Mononuclear cell (primary cell): ENCODE results near the gene CTNNBL1. TPM values are rescaled to one million over a fixed set of nuclear protein-coding genes. Genes with fewer than 3 reads are reported as not detected.

ENCODE experiments used
- H3K27me3 ChIP-seq: 2 replicates; pipeline ENCODE4 v1.6.0; 2011; ENCODE audit warnings: low read length, control low read depth; ENCODE audit not compliant: insufficient read depth
- H3K4me1 ChIP-seq: 2 replicates; pipeline ENCODE4 v1.5.1; 2011; ENCODE audit warnings: mild to moderate bottlenecking, low read length, control low read depth; ENCODE audit not compliant: insufficient read depth
- H3K4me3 ChIP-seq: 2 replicates; pipeline ENCODE4 v1.5.1; 2011; ENCODE audit warnings: mild to moderate bottlenecking, low read length, moderate library complexity
- H3K9me3 ChIP-seq: 2 replicates; pipeline ENCODE4 v1.5.1; 2011; ENCODE audit warnings: low read depth, mild to moderate bottlenecking, control low read depth, low read length
- total RNA-seq: library from RNA; depleted of rRNA; stranded (reverse); fragments of >200 nt; gene quantifications from one replicate; pipeline ENCODE4 v1.2.3, GENCODE V29; 2012

CTNNBL1 gene
- total RNA-seq, 1 donor: 19.4 TPM

DNA sequence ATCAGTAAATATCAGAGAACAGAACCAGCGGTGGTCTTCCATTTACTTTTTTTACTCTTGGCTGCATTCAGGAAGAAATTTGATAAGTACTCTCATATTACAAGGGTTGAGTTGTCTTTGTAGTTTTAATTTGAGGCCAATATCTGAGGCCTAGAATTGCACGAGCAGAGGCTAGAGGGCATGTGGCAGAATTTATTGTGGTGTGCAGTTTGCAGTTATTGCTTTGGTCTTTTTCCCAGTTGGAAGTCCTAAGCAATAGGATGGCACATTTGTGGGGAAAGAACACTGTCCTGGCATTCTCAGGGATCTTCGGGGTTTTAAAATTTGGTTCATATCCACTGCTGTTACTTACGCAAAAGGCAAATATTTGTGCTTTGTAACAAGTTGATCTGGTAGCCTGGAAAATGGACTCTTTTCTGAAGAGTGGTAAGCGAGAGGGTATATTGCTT lies 66.0 kb downstream of the CTNNBL1 start:
- H3K4me1 ChIP-seq: peaks cover 3% of the 10 kb centered on the region
- H3K9me3 ChIP-seq: no peaks in the 10 kb centered on the region
- H3K27me3 ChIP-seq: no peaks in the 10 kb centered on the region
- H3K4me3 ChIP-seq: no peak overlapping the region

DNA sequence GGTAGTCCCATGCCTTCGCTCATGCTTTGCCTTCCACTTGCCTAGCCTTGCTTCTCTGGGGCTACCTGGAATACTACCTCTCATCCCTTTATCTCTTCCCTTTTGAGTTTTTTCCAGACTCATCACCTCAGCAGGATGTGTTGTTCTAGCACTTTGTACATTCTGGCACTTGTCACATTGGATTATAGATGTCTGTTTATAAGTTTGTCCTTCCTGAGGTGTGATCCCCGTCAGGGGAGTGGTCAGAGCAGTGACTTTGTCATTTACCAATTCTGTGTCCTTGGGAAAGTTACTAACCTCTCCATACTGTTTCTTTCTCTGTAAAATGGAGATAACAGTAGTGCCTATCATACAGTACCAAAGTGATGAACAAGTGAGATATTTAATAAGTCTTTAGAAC lies 66.5 kb downstream of the CTNNBL1 start:
- no peak overlapping the region for H3K4me3 ChIP-seq
- H3K9me3 ChIP-seq: no peaks in the 10 kb centered on the region
- no peaks in the 10 kb centered on the region for H3K27me3 ChIP-seq
- peaks cover 3% of the 10 kb centered on the region for H3K4me1 ChIP-seq

DNA sequence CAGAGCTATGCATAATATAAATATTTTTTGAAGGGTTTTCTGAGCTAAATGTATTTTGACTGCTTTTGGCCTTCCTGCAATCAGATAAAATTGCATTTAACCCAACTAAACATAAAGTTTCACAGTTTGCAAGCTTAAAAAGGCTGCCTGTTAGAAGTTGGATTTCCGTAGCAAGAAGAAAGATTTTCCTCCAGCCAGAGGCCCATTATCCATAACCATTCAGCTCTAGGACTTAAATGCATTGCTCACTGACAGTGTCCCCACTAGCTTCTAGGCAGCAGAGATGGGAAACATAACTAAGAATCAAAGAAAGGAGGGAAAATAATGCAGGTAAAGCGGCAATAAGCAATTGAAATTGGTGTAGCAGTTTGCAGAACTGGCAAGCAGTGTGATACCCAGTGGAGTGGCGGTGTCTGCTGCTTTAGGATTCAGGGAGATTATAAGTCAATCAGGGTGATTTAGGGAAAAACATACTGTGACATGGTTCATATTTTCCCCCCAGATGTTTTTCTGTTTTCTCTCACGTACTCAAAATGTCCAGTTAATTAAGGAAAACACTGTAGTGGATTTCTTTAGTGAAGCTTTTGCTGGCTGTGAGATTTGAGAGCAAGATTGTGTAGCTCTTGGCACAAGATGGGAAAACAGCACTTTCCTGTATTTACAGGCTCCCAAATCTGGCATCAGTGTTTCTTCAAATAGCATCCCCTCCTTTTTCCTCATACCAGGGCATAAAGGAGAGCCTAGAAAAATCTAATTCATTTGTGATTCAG lies 69.1 kb downstream of the CTNNBL1 start:
- no peak overlapping the region for H3K4me3 ChIP-seq
- H3K4me1 ChIP-seq: no peaks in the 10 kb centered on the region
- no peaks in the 10 kb centered on the region for H3K9me3 ChIP-seq
- H3K27me3 ChIP-seq: no peaks in the 10 kb centered on the region

DNA sequence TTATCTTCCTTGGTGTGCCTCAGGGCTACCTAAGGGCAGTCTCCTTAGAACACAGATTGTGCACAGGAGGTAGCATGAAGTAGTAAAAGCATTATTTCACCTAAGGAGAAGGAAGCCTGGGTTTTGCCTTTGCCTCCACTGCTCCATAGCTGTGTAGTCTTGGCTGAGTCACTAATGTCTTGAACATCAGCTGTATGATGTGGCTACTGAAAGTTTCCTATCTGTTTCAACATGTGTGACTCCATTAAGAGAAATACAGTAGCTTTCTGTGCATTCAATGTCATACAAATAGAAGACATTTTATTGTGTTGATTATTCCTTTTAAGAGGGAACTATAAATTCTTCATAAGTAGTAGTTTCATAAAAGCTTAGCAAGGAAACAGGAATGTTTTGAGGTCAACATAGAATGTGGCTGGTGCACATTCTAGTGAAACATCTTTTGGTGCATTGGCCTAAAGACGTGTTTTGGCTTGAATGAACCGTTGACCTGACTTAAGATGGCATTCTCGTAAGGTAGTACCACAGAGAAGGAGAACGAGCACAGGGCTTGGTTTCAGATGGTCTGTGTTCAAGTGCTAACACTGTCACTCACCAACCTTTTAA lies 70.6 kb downstream of the CTNNBL1 start:
- Histone ChIP-seq H3K9me3 (no peaks in the 10 kb centered on the region), H3K4me3 (no peak overlapping the region), H3K4me1 (no peaks in the 10 kb centered on the region), H3K27me3 (no peaks in the 10 kb centered on the region)

DNA sequence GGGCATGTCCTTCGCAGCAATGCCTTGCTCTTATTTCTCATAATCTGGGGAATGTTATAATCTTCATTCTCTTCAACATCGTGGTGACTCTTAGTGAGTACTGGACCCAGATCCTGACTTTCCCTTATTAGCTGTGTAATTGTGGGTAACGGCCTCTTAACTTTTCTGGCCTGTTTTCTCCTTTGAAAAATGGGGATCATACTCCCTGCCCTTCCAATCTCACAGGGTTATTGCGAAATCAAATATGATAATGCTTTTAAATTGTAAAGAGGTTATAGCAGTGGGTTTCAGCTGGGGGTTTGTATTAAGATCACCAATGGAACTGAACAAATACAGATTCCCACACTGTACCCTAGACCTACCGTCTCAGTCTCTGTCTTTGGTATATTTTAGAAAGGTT lies 77.1 kb downstream of the CTNNBL1 start:
- Histone ChIP-seq H3K9me3 (no peaks in the 10 kb centered on the region), H3K27me3 (no peaks in the 10 kb centered on the region), H3K4me3 (no peak overlapping the region), H3K4me1 (peaks cover 4% of the 10 kb centered on the region)

DNA sequence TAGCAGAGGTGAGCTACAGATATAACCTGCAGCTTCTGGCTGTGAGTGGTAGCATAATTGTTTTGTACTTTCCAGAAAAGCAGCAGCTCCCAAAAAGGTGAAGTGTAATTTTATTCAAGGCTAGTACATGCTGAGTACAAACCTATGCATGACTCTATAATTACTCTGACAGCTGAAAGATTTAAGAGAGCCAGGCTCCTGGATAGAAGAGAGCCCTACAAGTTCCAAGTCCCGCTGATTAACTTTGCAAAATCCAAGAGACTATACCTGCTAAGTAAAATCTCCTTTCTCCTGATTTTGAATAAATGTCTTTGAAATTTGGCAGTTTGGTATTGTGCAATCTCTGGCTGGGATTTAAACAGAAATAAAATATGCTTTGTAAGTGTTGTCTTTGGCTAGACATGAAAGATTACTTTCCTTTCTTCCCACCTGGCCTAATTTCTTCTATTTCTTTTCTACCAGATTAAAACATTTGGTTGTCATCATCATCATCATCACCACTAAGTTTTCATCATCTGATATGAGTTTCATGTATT lies 79.5 kb downstream of the CTNNBL1 start:
- Histone ChIP-seq H3K4me3 (no peak overlapping the region), H3K4me1 (peaks cover 10% of the 10 kb centered on the region), H3K9me3 (no peaks in the 10 kb centered on the region), H3K27me3 (no peaks in the 10 kb centered on the region)

DNA sequence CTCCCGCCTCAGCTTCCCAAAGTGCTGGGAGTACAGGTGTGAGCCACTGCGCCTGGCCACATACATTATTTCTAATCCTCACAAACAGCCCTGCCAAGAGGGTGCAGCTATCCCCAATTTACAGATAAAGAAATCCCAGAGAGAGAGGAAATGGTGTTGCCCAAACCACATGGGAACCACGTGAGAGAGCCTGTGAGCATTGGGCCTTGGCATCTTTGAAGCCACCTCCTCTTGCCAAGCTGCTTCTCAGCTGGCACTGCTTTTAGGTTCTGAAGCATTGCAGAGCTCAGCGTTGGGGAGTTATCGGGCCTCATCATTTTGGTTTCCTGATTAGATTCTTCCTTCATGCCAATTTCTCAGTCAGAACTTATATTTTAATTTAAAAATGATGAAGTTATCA lies 80.3 kb downstream of the CTNNBL1 start:
- Histone ChIP-seq H3K27me3 (no peaks in the 10 kb centered on the region), H3K9me3 (no peaks in the 10 kb centered on the region), H3K4me3 (no peak overlapping the region), H3K4me1 (peaks cover 10% of the 10 kb centered on the region)

DNA sequence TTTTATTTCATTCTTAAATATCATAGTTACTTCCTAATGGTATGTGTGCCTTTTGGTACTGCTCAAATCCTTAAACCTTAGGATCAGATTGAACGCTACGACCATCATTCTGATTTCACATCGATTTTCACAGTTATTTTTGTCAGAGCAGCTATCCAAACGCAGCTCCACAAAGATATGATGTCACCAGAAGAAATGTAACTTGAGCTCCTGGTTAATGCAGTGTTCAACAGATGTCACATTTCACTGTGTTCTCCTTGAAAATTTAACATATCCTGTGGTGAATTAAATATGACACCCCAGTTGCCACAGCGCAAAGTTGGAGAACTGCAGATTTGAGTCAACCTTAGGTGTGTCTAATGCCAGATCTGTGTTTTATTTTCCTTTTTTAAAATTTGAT lies 81.4 kb downstream of the CTNNBL1 start:
- Histone ChIP-seq H3K9me3 (no peaks in the 10 kb centered on the region), H3K4me3 (no peak overlapping the region), H3K4me1 (peaks cover 10% of the 10 kb centered on the region), H3K27me3 (no peaks in the 10 kb centered on the region)

DNA sequence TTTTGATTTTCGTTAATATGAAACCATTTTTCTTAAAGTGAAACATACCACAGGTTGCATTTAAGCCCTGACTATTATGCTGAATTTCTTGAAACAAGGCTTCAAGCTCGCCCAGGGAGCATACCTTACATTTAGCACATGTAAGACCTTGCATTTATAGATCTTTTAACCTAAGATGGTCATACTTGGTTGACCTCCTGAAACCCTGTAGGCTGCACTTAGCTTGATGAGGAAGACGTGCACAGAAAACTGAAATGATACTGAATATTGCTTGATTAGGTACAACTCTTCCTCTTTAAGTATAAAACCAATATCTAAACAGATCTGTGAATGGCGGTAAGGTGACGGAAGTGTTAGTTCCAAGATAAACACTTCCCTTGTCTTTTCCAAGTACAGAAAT lies 82.2 kb downstream of the CTNNBL1 start:
- Histone ChIP-seq H3K4me3 (no peak overlapping the region), H3K9me3 (no peaks in the 10 kb centered on the region), H3K27me3 (no peaks in the 10 kb centered on the region)

DNA sequence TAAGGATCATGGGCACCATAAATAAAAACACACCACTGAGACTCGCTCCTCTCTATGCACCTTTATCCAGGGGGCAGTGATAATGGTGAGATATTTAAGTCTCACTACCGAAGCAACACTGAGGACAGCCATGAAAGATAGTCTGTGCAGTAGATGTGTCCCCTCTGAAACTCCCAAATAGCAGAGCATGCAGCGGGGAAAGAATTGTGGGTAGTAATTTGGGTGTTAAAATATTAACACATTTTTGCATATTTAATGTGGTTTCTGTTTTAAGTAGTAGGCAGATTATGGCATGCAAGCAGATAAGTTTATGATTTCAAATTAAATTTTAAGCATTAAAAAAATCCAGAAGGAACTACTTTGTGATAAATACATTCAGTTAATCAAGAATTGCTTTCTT lies 82.7 kb downstream of the CTNNBL1 start:
- H3K4me3 ChIP-seq: no peak overlapping the region
- peaks cover 10% of the 10 kb centered on the region for H3K4me1 ChIP-seq
- no peaks in the 10 kb centered on the region for H3K9me3 ChIP-seq

More for the DNA sequence above, 82.2 kb downstream of the CTNNBL1 start:
- H3K4me1 ChIP-seq: peaks cover 10% of the 10 kb centered on the region

DNA sequence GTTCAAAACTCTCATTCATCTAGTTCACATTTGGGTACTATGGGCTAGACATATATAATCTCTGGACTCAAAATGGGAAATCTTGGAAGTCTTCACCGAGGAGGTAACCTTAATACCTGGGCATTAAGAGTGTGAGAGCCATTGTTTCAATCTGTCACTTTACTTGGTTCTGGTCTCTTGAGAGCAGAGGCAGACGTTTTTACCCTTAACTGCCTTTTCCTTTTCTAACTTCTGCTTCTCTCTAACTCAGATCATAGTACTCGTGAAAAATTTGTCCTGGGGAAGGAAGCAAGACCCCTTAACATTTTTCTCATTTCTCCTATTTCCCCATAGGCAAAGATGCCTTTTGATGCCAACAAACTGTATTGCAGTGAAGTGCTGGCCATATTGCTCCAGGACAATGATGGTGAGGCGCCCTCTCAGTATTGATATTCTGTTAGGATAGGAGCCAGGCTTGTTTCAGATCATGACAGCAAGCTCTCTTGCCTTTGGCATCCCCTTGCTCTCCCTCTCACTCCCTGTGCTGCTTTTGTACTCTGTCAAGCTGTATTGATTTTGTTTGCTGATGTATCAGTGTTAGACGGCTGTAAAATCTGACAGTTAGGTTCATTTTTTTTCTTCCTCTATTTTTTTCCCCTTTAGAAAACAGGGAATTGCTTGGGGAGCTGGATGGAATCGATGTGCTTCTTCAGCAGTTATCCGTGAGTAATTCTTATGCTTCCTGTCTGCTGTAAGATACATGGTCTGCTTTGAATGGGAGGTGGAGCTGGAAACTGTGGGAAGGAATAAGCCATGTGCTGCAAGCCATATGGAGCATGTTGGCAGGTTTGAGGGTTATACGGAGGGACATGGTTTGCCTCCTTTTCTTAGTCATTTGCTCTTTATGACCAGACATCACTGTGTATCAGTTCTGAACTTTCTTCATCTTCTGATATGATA lies 83.5 kb downstream of the CTNNBL1 start:
- no peaks in the 10 kb centered on the region for H3K27me3 ChIP-seq
- H3K9me3 ChIP-seq: no peaks in the 10 kb centered on the region
- peaks cover 10% of the 10 kb centered on the region for H3K4me1 ChIP-seq
- no peak overlapping the region for H3K4me3 ChIP-seq

More for the DNA sequence above, 82.7 kb downstream of the CTNNBL1 start:
- no peaks in the 10 kb centered on the region for H3K27me3 ChIP-seq

DNA sequence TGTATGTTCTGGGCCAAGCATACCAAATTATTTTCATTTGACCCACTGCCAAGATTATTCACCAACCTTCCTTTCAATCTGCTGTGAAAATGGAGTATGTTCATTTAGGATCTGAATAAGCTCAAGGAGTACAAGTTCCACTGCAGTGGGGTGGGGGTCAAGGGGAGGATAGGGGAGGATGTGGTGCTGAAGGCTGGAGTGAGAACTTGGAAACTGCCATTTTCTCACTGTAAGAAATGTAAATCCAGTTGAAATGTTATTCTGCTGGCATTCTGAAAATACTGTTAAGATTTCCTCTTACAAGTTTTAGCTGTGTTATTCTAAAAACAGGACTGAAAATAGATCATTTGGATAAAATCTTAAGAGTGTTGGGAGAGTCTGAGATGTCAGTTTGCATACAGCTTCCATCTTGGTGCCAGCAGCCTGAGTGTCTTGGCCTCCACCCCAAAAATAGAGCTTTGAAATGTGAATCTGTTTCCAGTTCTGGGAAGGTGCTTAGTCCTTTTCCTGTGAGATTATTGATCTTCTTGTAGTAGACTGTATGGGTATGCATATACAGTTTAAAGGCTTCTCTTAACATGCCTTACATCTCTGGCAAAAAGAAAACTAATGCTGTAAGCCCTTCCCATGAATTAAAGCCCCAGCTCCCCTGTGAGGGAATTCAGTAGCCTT lies 84.3 kb downstream of the CTNNBL1 start:
- Histone ChIP-seq H3K4me1 (peaks cover 10% of the 10 kb centered on the region), H3K4me3 (no peak overlapping the region), H3K9me3 (no peaks in the 10 kb centered on the region), H3K27me3 (no peaks in the 10 kb centered on the region)

DNA sequence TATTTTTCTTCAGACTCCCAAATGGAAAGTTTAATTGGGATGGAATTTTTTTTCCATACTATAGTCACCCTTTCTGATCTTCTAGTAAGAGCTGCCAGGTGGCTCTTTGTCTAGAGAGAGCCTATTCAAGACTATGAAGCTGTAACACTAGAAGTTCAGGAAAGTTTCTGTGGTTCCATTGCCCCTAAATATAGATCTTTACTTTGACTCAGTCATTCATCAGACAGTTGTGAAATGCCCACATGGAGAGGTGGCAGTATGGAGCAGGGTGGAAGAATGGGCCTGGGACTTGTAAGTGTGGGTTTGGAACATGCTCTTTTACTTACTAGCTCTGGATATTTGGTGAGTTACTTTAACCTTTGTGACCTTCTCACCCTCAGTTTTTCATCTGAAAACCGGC lies 87.8 kb downstream of the CTNNBL1 start:
- H3K4me1 ChIP-seq: peaks cover 4% of the 10 kb centered on the region
- H3K9me3 ChIP-seq: no peaks in the 10 kb centered on the region
- H3K27me3 ChIP-seq: no peaks in the 10 kb centered on the region
- H3K4me3 ChIP-seq: no peak overlapping the region

DNA sequence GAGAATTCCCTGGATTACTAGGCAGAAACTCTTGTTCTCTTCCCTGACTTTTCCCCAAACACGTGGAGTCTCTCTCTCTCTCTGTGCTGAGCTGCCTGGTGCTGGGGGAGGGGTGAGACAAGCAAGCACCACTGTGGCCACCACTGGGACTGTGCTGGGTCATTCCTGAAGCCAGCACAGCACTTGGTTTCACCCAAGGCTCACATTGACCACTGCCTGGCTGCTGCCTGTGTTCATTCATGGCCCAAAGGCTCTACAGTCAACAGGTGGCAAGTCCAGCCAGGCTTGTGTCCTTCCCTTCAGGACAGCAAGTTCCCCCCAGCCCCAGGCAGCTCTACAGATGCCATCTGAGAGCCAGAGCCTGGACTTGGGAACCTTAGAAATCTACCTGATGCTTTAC lies 92.2 kb downstream of the CTNNBL1 start:
- no peaks in the 10 kb centered on the region for H3K9me3 ChIP-seq
- no peaks in the 10 kb centered on the region for H3K4me1 ChIP-seq
- no peaks in the 10 kb centered on the region for H3K27me3 ChIP-seq
- no peak overlapping the region for H3K4me3 ChIP-seq
